ENCODE data around the gene SGIP1.

GRCh38 chr1:66732407-66733166 is 198.6 kb downstream of the SGIP1 start:
- no peak for TF ChIP-seq CTCF (IDR thresholded peaks at IDR 0.05)
- TF ChIP-seq POLR2A (IDR thresholded peaks at IDR 0.05), result no peak
